WTC11 (cell line): Measurements from ENCODE around the gene MCMBP. TPM values are rescaled to one million over a fixed set of nuclear protein-coding genes. Genes with fewer than 3 reads are reported as not detected.

Experiments used
- ATAC-seq: fragments of 200-7000 bp; cut with Tn5 transposase; 2 replicates; pipeline ENCODE4 v1.10.0; 2021; ENCODE audit warnings: mild to moderate bottlenecking, moderate library complexity
- CTCF ChIA-PET: fragments of 300-600 bp; sonication (Branson Sonifier 250); formaldehyde crosslinking; loops from one replicate; lab custom pipeline; 2021; ENCODE audit warnings: antibody characterized with exemption; lab: Charles Lee
- POLR2A ChIA-PET: fragments of 350-600 bp; sonication (Branson Sonifier 250); formaldehyde crosslinking; loops from one replicate; lab custom pipeline; 2021; ENCODE audit warnings: antibody characterized with exemption; lab: Charles Lee
- DNase-seq: peaks from one replicate; pipeline ENCODE4 v3.0.0; 2021; ENCODE audit warnings: low spot score
- H3K27ac Mint-ChIP-seq: 2 replicates; pipeline ENCODE4 v1.8.0; 2021; ENCODE audit warnings: mixed read lengths
- H3K27me3 Mint-ChIP-seq: 2 replicates; pipeline ENCODE4 v1.8.0; 2021; ENCODE audit warnings: low read depth, mild to moderate bottlenecking, moderate library complexity, mixed read lengths
- H3K36me3 Mint-ChIP-seq: 2 replicates; pipeline ENCODE4 v1.8.0; 2021; ENCODE audit warnings: mixed read lengths
- H3K4me1 Mint-ChIP-seq: 2 replicates; pipeline ENCODE4 v1.8.0; 2022; ENCODE audit warnings: mixed read lengths
- H3K4me3 Mint-ChIP-seq: 2 replicates; pipeline ENCODE4 v1.8.0; 2021; ENCODE audit warnings: mild to moderate bottlenecking, moderate library complexity, mixed read lengths
- H3K9me3 Mint-ChIP-seq: 2 replicates; pipeline ENCODE4 v1.8.0; 2021; ENCODE audit warnings: mixed read lengths
- AFF4 ChIP-seq: sonication (generic); formaldehyde crosslinking; IDR thresholded peaks from 2 replicates; pipeline ENCODE4 v1.8.1; 2023; ENCODE audit warnings: mild to moderate bottlenecking, missing genetic modification reagents, borderline replicate concordance
- ATF3 ChIP-seq: sonication (generic); formaldehyde crosslinking; conservative IDR thresholded peaks from 2 replicates; pipeline ENCODE4 v1.8.1; 2022; ENCODE audit warnings: mild to moderate bottlenecking, missing genetic modification reagents
- GABPB1 ChIP-seq: sonication (generic); formaldehyde crosslinking; IDR thresholded peaks from 2 replicates; pipeline ENCODE4 v1.8.1; 2023; ENCODE audit warnings: mild to moderate bottlenecking, missing genetic modification reagents
- KAT7 ChIP-seq: sonication (generic); formaldehyde crosslinking; IDR thresholded peaks from 2 replicates; pipeline ENCODE4 v1.8.1; 2023; ENCODE audit warnings: missing genetic modification reagents, mild to moderate bottlenecking, borderline replicate concordance
- NR1H2 ChIP-seq: sonication (generic); formaldehyde crosslinking; IDR thresholded peaks from 2 replicates; pipeline ENCODE4 v1.9.0; 2021; ENCODE audit warnings: mild to moderate bottlenecking, moderate library complexity, missing genetic modification reagents
- OVOL2 ChIP-seq: fragments of 250-450 bp; sonication (Bioruptor Pico); IDR thresholded peaks from 2 replicates; pipeline ENCODE4 v1.9.0; 2021; ENCODE audit warnings: mild to moderate bottlenecking, borderline replicate concordance
- SP1 ChIP-seq: sonication (generic); formaldehyde crosslinking; conservative IDR thresholded peaks from 2 replicates; pipeline ENCODE4 v1.8.1; 2022; ENCODE audit warnings: missing genetic modification reagents
- STAT6 ChIP-seq: sonication (generic); formaldehyde crosslinking; conservative IDR thresholded peaks from 2 replicates; pipeline ENCODE4 v1.8.1; 2023; ENCODE audit warnings: mild to moderate bottlenecking, low read depth, missing genetic modification reagents, moderate library complexity
- TEAD4 ChIP-seq: sonication (generic); formaldehyde crosslinking; IDR thresholded peaks from 2 replicates; pipeline ENCODE4 v1.8.0; 2022; ENCODE audit warnings: mild to moderate bottlenecking, missing genetic modification reagents
- USF1 ChIP-seq: sonication (generic); formaldehyde crosslinking; IDR thresholded peaks from 2 replicates; pipeline ENCODE4 v1.8.0; 2022; ENCODE audit warnings: mild to moderate bottlenecking, missing genetic modification reagents
- ZBTB21 ChIP-seq: sonication (generic); formaldehyde crosslinking; IDR thresholded peaks from 2 replicates; pipeline ENCODE4 v1.8.1; 2023; ENCODE audit warnings: mild to moderate bottlenecking, missing genetic modification reagents, borderline replicate concordance
- ZNF281 ChIP-seq: sonication (generic); formaldehyde crosslinking; IDR thresholded peaks from 2 replicates; pipeline ENCODE4 v1.8.0; 2023; ENCODE audit warnings: mild to moderate bottlenecking, missing genetic modification reagents
- ZNF512 ChIP-seq: sonication (generic); formaldehyde crosslinking; IDR thresholded peaks from 2 replicates; pipeline ENCODE4 v1.8.1; 2022; ENCODE audit warnings: missing genetic modification reagents, borderline replicate concordance
- total RNA-seq: library from RNA; stranded (reverse); gene quantifications from 3 replicates; pipeline ENCODE4 v1.2.3, GENCODE V29; 2021

Gene MCMBP
- total RNA-seq, 1 experiment from 2014 or later, result 64.7 TPM

- DNase-seq (no peak), ATAC-seq (no peak)
- no peak overlapping the region for H3K4me3 Mint-ChIP-seq
- H3K27me3 Mint-ChIP-seq, result no peaks in the 10 kb centered on the region
- no peaks in the 10 kb centered on the region for H3K4me1 Mint-ChIP-seq
- ChIA-PET POLR2A (no interaction called here), CTCF (no interaction called here)
- H3K9me3 Mint-ChIP-seq, result no peaks in the 10 kb centered on the region
- H3K27ac Mint-ChIP-seq, result peak overlapping the region; percentile 24; the same call in 1 of the 2 replicates
- TF ChIP-seq KAT7 (CRISPR knock-in tag), result no peak
- TF ChIP-seq STAT6 (CRISPR knock-in tag), result no peak
- TF ChIP-seq GABPB1 (CRISPR knock-in tag), result no peak
- no peak for TF ChIP-seq USF1 (CRISPR knock-in tag)
- no peak for TF ChIP-seq NR1H2 (CRISPR knock-in tag)
- TF ChIP-seq SP1 (CRISPR knock-in tag), result no peak
- TF ChIP-seq OVOL2 (CRISPR knock-in tag), result no peak
- TF ChIP-seq AFF4 (CRISPR knock-in tag), result no peak
- TF ChIP-seq ZNF281 (CRISPR knock-in tag), result no peak
- no peak for TF ChIP-seq TEAD4
- TF ChIP-seq ATF3 (CRISPR knock-in tag), result no peak
- TF ChIP-seq ZNF512 (CRISPR knock-in tag), result no peak
- TF ChIP-seq ZBTB21 (CRISPR knock-in tag), result no peak
- peaks cover 82% of the 10 kb centered on the region for H3K36me3 Mint-ChIP-seq
Observed at GRCh38 chr10:119834188-119834587, 38.5 kb downstream of the MCMBP start.
